ENCODE data around the gene PAM16. TPM values are rescaled to one million over a fixed set of nuclear protein-coding genes. Genes with fewer than 3 reads are reported as not detected.

The PAM16 gene
- total and polyA plus RNA-seq, 9 of the 15 experiments (the other 6 are each of a cell fraction or from before 2014, with no cell fraction given): 38.7 to 273 (median 79.3) TPM

DNA sequence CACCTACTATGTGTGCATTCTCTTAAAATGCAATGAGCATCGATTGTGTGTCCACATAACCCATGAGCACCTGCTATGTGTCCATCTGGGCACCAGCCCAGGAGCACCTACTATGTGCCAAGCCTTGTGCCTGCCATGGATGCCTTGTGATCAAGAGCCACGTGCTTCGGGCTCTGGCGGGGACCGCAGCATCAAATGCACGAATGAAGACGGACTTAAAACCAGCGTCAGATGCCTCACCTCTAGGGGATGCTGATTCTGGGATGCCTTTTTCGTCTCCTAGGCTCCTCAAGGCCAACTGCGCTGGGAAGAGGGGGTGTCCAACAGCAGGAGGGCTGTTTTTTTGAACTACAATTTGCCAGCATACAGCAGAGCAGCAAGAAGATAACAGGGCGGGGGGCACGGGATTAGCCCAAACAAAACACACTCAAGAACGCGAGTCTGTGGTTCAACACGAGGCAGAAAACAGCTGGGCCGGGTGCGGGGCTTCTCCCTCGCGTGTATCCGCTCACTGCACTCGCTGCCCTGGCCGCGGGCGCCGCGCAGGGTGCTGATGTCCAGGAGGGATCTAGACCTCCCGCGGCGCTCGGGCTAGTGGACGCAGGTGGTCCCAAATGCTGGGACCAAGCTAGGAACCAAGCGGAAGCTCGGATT lies 36.5 kb downstream of the PAM16 start (continued):
- TF ChIP-seq GTF3C2 (IDR thresholded peaks at IDR 0.05; ENCODE audit: borderline replicate concordance, extremely low read depth, insufficient read length): no peak
- no peak for TF ChIP-seq UBTF (IDR thresholded peaks at IDR 0.05; ENCODE audit: borderline replicate concordance in 1 of 2, low read depth in 2 of 2, low read length in 2 of 2)
- TF ChIP-seq DMBX1 (CRISPR knock-in tag; IDR thresholded peaks at IDR 0.05; ENCODE audit: borderline replicate concordance): no peak
- no peak for TF ChIP-seq NUFIP1 (IDR thresholded peaks at IDR 0.05; ENCODE audit: partially characterized antibody)
- no peak for TF ChIP-seq HSF4 (CRISPR knock-in tag; IDR thresholded peaks at IDR 0.05; ENCODE audit: borderline replicate concordance)
- TF ChIP-seq RBM14 (IDR thresholded peaks at IDR 0.05; ENCODE audit: borderline replicate concordance, insufficient read depth, low read depth, low read length): no peak
- no peak for TF ChIP-seq SRF (CRISPR knock-in tag; IDR thresholded peaks at IDR 0.05)
- TF ChIP-seq MEIS2 (IDR thresholded peaks at IDR 0.05; ENCODE audit: partially characterized antibody): no peak
- 0 out of 2 replicates have a peak, but pooled peaks have one; percentile 14 for TF ChIP-seq ZNF217 (CRISPR knock-in tag; IDR thresholded peaks at IDR 0.05)
- no peak for TF ChIP-seq MYNN (IDR thresholded peaks at IDR 0.05)
- TF ChIP-seq MYNN (CRISPR knock-in tag; IDR thresholded peaks at IDR 0.05): no peak
- no peak for TF ChIP-seq KHSRP (IDR thresholded peaks at IDR 0.05)
- TF ChIP-seq, protein P1, sequence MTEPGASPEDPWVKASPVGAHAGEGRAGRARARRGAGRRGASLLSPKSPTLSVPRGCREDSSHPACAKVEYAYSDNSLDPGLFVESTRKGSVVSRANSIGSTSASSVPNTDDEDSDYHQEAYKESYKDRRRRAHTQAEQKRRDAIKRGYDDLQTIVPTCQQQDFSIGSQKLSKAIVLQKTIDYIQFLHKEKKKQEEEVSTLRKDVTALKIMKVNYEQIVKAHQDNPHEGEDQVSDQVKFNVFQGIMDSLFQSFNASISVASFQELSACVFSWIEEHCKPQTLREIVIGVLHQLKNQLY (CRISPR knock-in tag; conservative IDR thresholded peaks at IDR 0.05): no peak
- TF ChIP-seq NR2C2 (CRISPR knock-in tag; IDR thresholded peaks at IDR 0.05): no peak; the same call in 1 of the 2 replicates
- 0 out of 2 replicates have a peak, but pooled peaks have one; percentile 9 for TF ChIP-seq NR2C2 (tag; IDR thresholded peaks at IDR 0.05)
- no peak for TF ChIP-seq TSC22D4 (tag; IDR thresholded peaks at IDR 0.05)
- TF ChIP-seq ZNF282 (CRISPR knock-in tag; IDR thresholded peaks at IDR 0.05): no peak; the same call in 1 of the 2 replicates
- TF ChIP-seq RBM15 (IDR thresholded peaks at IDR 0.05; ENCODE audit: insufficient read depth, low read length): no peak
- TF ChIP-seq C11orf30 (IDR thresholded peaks at IDR 0.05; ENCODE audit: low read depth): no peak
- no peak for TF ChIP-seq E4F1 (CRISPR knock-in tag; IDR thresholded peaks at IDR 0.05; ENCODE audit: borderline replicate concordance)

Data from K562 (cell line).